ENCODE results near the gene ZBED5. TPM values are rescaled to one million over a fixed set of nuclear protein-coding genes. Genes with fewer than 3 reads are reported as not detected.
A peak's percentile ranks its signal among the peaks of the same experiment; 100 is the strongest.
"Not testable (repeated sequence)": the region's sequence is repeated elsewhere in the genome, so short reads cannot be mapped to it uniquely, and the experiment has no call there.

Gene ZBED5
- total RNA-seq, 1 donor from 2014 or later, result 33.5 TPM

DNA sequence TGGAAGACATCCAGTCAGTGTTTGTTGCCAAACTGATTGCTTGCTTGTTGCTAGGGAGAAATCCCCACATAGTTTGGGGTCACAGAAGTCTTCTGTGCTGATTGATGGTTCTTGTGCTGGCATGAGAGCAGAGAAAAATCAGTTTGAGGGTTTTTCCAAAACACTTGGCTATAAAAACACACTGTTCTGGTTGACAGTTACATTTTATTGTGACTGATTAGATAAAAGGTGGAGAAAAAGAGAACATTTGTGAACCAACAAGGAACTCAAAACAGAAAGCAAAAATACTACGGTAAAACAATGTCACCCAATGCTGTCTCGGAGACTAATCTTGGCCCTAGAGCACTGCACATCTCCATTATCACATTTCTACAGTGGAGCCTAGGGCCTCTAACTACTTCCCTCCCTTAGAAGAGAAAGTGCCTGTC is 34.7 kb downstream of the ZBED5 start:
- H3K4me1 Mint-ChIP-seq (ENCODE audit: low read depth), result peaks cover 3% of the 10 kb centered on the region
- no peaks in the 10 kb centered on the region for H3K9me3 Mint-ChIP-seq (ENCODE audit: low read depth)
- no peak for DNase-seq (ENCODE audit: low spot score)
- no peaks in the 10 kb centered on the region for H3K36me3 Mint-ChIP-seq (ENCODE audit: low read depth)
- H3K27ac Mint-ChIP-seq (ENCODE audit: unreplicated experiment), result no peak overlapping the region
- TF ChIP-seq CTCF (IDR thresholded peaks at IDR 0.05), result no peak
- no peaks in the 10 kb centered on the region for H3K27me3 Mint-ChIP-seq (ENCODE audit: low read depth)
- H3K4me3 Mint-ChIP-seq (ENCODE audit: unreplicated experiment), result no peak overlapping the region

- not testable (repeated sequence) for H3K36me3 Mint-ChIP-seq (ENCODE audit: low read depth); DNase-seq (ENCODE audit: low spot score); H3K9me3 Mint-ChIP-seq (ENCODE audit: low read depth)
Measured at GRCh38 chr11:10822491-10822890, 35.4 kb downstream of the ZBED5 start.

DNA sequence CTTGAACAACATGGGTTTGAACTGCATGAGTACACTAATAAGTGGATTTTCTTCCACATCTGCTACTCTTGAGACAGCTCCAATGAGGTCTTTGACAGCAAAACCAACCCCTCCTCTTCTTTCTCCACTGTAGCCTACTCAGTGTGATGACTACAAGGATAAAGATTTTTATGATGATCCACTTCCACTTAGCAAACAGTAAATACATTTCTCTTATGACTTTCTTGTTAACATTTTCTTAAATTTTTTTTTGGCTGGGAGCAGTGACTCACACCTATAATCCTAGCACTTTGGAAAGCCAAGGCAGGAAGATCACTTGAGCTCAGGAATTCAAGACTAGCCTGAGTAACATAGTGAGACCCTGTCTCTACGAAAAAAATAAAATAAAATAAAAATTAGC is 39.3 kb downstream of the ZBED5 start:
- DNase-seq (ENCODE audit: low spot score), result no peak
- Mint-ChIP-seq H3K4me3 (ENCODE audit: unreplicated experiment) (no peak overlapping the region), H3K27me3 (ENCODE audit: low read depth) (no peaks in the 10 kb centered on the region), H3K9me3 (ENCODE audit: low read depth) (no peaks in the 10 kb centered on the region), H3K36me3 (ENCODE audit: low read depth) (no peaks in the 10 kb centered on the region), H3K27ac (ENCODE audit: unreplicated experiment) (no peak overlapping the region), H3K4me1 (ENCODE audit: low read depth) (peaks cover 3% of the 10 kb centered on the region)
- TF ChIP-seq CTCF (IDR thresholded peaks at IDR 0.05), result no peak

More at GRCh38 chr11:10822491-10822890, 35.4 kb downstream of the ZBED5 start:
- not testable (repeated sequence) for H3K4me3 Mint-ChIP-seq (ENCODE audit: unreplicated experiment); H3K4me1 Mint-ChIP-seq (ENCODE audit: low read depth); H3K27ac Mint-ChIP-seq (ENCODE audit: unreplicated experiment); H3K27me3 Mint-ChIP-seq (ENCODE audit: low read depth)

DNA sequence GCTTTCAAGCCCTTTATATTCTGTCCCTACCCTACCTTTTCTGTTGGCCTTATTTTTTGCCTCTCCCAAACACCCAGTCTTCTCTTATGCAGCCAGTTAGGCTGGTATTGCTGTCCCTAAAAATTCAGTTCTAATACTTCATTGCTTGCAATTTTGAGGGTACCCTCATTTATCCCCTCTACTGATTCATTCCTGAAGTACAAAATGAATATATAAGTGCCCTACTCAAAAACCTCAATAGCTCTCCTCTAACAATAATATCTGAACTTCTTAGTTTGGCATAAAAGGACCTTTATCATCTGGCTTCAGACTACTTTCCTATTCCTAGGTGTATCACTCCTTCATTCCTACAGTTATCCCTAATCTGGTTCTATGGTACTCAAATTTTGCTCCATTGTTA is 43.9 kb downstream of the ZBED5 start:
- Mint-ChIP-seq H3K9me3 (ENCODE audit: low read depth) (no peaks in the 10 kb centered on the region), H3K27ac (ENCODE audit: unreplicated experiment) (no peak overlapping the region), H3K4me1 (ENCODE audit: low read depth) (peaks cover 14% of the 10 kb centered on the region), H3K27me3 (ENCODE audit: low read depth) (no peaks in the 10 kb centered on the region), H3K36me3 (ENCODE audit: low read depth) (no peaks in the 10 kb centered on the region), H3K4me3 (ENCODE audit: unreplicated experiment) (no peak overlapping the region)
- no peak for DNase-seq (ENCODE audit: low spot score)
- TF ChIP-seq CTCF (IDR thresholded peaks at IDR 0.05), result no peak

GRCh38 chr11:10809373-10810160 is 48.3 kb downstream of the ZBED5 start:
- no peak for DNase-seq (ENCODE audit: low spot score)
- Mint-ChIP-seq H3K36me3 (ENCODE audit: low read depth) (peaks cover 26% of the 10 kb centered on the region), H3K27ac (ENCODE audit: unreplicated experiment) (peak overlapping the region; percentile 100), H3K27me3 (ENCODE audit: low read depth) (no peaks in the 10 kb centered on the region), H3K4me3 (ENCODE audit: unreplicated experiment) (peak overlapping the region; percentile 92), H3K9me3 (ENCODE audit: low read depth) (no peaks in the 10 kb centered on the region), H3K4me1 (ENCODE audit: low read depth) (peaks cover 37% of the 10 kb centered on the region)
- TF ChIP-seq CTCF (IDR thresholded peaks at IDR 0.05), result peak; percentile 15
